Spleen (tissue), 11 donors: ENCODE measurements around the gene CFAP251. TPM values are rescaled to one million over a fixed set of nuclear protein-coding genes. Genes with fewer than 3 reads are reported as not detected.

ENCODE experiments used
- DNase-seq: peaks from one replicate; pipeline ENCODE4 v3.0.0-alpha.2; 2020
- H3K27ac ChIP-seq, 8 donors: fragments of 200-600 bp; sonication (generic) in 7 of 8; 1 replicate in 4 of 8; 2 replicates in 4 of 8; pipeline versions ENCODE4 v1.5.0 to v1.8.0; 2016 to 2021; ENCODE audit warnings: inconsistent platforms in 4 of 8, mild to moderate bottlenecking in 4 of 8, moderate library complexity in 1 of 8
- H3K27me3 ChIP-seq, 7 donors: fragments of 200-600 bp; sonication (generic) in 6 of 7; replicated peaks in 1 of 7; 1 replicate in 4 of 7; 2 replicates in 3 of 7; pipeline versions ENCODE4 v1.5.0 to v1.8.0; 2016 to 2021; ENCODE audit warnings: inconsistent platforms in 3 of 7, mild to moderate bottlenecking in 1 of 7
- H3K36me3 ChIP-seq, 6 donors: fragments of 200-600 bp; sonication (generic) in 5 of 6; 1 replicate in 4 of 6; 2 replicates in 2 of 6; pipeline versions ENCODE4 v1.5.0 to v1.8.0; 2016 to 2021; ENCODE audit warnings: inconsistent platforms in 2 of 6
- H3K4me1 ChIP-seq, 6 donors: fragments of 200-600 bp; sonication (generic) in 5 of 6; 1 replicate in 3 of 6; 2 replicates in 3 of 6; pipeline versions ENCODE4 v1.5.0 to v1.8.0; 2016 to 2021; ENCODE audit warnings: inconsistent platforms in 3 of 6
- H3K4me3 ChIP-seq, 8 donors: fragments of 200-600 bp; sonication (generic) in 7 of 8; 1 replicate in 4 of 8; 2 replicates in 4 of 8; pipeline versions ENCODE4 v1.5.0 to v1.8.0; 2016 to 2021; ENCODE audit warnings: inconsistent platforms in 4 of 8, mild to moderate bottlenecking in 4 of 8, moderate library complexity in 2 of 8
- H3K9me3 ChIP-seq, 8 donors: fragments of 200-600 bp; sonication (generic) in 7 of 8; 1 replicate in 4 of 8; 2 replicates in 4 of 8; pipeline versions ENCODE4 v1.5.0 to v1.8.0; 2016 to 2021; ENCODE audit warnings: inconsistent platforms in 4 of 8
- POLR2A ChIP-seq, 3 donors: fragments of 450-650 bp; IDR thresholded peaks; one replicate each; pipeline ENCODE4 v1.5.1; 2017; ENCODE audit warnings: antibody characterized with exemption in 3 of 3, mild to moderate bottlenecking in 1 of 3
- POLR2AphosphoS5 ChIP-seq, 3 donors: sonication (generic); formaldehyde crosslinking; IDR thresholded peaks; one replicate each; pipeline ENCODE4 v1.5.1; 2017; ENCODE audit warnings: antibody characterized with exemption in 3 of 3
- WGBS, 5 donors: extraction: QIAGEN DNeasy Blood & Tissue Kit in 3 of 5; methylation state at CpG; one replicate each; pipeline versions ENCODE4 v1.1.5 to v1.1.7; 2013 to 2018; 5-methylcytosine and 5-hydroxymethylcytosine counted together
- intact Hi-C: fragments of 100-400 bp; cut with DNase I; formaldehyde crosslinking; loops from one replicate; pipeline ENCODE4 v1.15.0; 2023; ENCODE audit warnings: low total_unique reads
- polyA plus RNA-seq, 3 donors: library from polyadenylated mRNA; stranded (reverse); fragments of 200-250 nt; gene quantifications; one replicate each; pipeline ENCODE4 v1.2.1, GENCODE V29; 2013
- total RNA-seq, 7 donors: library from RNA; depleted of rRNA in 3 of 7; stranded (reverse); fragments of >200 nt in 3 of 7; fragmentation: NEBNext Ultra II Directional in 4 of 7; extraction: Animal tissue kit (Norgen Biotek cat#: 25700) in 4 of 7; gene quantifications; one replicate each; pipeline versions ENCODE4 v1.1.0 to v1.2.1, GENCODE V29; 2016 to 2021
- TF ChIP-seq, protein P1 (sequence below), 11 experiments: fragments of 200-600 bp in 7 of 11; fragments of 450-650 bp in 4 of 11; sonication (generic) in 4 of 11; IDR thresholded peaks in 8 of 11; conservative IDR thresholded peaks in 3 of 11; 1 replicate in 7 of 11; 2 replicates in 4 of 11; pipeline versions ENCODE4 v1.4.0 to v1.8.0; 2016 to 2021; ENCODE audit warnings: antibody characterized with exemption in 11 of 11, inconsistent platforms in 4 of 11, mild to moderate bottlenecking in 1 of 11
- donor health status: healthy with polysubstance abuse.
- donor health status: DM: no; HTN: no; CAD: no; lungs with moderate emphysema.
- donor health status: DM: no; HTN: no; CAD: no.
- donor health status: Bipolar disorder and iron deficiency.
- donor health status: healthy.
- donor health status: DM: no; HTN: no; CAD: no.
- donor health status: DM: yes; HTN: yes; CAD: no.

Gene CFAP251
- total and polyA plus RNA-seq, 10 donors = 1.3 to 10.5 (median 3.6) TPM

DNA sequence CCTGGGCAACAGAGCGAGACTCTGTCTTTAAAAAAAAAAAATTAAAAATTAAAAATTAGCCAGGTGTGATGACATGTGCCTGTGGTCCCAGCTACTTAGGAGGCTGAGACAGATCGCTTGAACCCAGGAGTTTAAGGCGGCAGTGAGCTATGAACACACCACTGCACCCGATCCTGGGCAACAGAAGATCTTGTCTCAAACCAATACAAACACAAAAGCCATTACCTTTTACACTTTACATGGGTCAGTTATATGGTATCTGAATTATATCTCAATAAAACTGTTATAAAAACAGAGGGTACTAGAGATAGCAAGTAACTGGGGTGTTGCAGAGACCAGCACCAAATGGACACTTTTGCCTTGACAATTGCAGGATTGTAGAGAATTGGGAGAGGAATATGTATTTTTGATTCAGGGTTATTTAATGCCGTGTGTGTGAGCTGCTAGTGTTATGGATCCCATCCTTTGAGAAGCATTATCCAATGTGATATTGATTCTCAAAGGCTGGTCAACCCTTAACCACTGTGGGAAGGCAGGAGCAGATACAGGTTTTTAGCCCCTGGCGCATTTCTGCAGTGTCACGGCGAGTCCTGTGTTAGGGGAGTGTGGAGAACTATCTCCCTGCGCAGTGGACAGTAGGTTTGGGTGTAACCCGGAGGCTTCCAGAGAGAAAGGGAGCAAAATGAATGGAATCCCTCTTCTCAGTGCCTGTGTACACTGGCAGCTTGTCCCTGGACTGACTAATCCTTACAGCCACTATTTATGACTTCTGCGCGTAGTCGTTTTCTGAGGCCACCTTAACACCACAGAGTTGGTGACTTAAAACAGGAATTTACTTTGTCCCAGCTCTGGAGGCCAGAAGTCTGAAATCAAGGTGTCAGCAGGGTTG is 25.5 kb upstream of the CFAP251 start:
- no peaks in the 10 kb centered on the region for H3K27me3 ChIP-seq
- H3K9me3 ChIP-seq = no peaks in the 10 kb centered on the region
- peaks cover 3 to 78% (median 40%) of the 10 kb centered on the region in 6 donors for H3K36me3 ChIP-seq
- 89 to 95% (median 91%) methylated on average over 13 of the region's 13 CpGs for WGBS, 5 donors
- H3K4me3 ChIP-seq = no peak overlapping the region
- intact Hi-C loops = loop anchor here (10.0 kb wide), 1 partner anchor 188 kb away; no protein-coding TSS in a partner anchor
- TF ChIP-seq POLR2AphosphoS5 (IDR thresholded peaks at IDR 0.05) = no peak
- TF ChIP-seq, protein P1, sequence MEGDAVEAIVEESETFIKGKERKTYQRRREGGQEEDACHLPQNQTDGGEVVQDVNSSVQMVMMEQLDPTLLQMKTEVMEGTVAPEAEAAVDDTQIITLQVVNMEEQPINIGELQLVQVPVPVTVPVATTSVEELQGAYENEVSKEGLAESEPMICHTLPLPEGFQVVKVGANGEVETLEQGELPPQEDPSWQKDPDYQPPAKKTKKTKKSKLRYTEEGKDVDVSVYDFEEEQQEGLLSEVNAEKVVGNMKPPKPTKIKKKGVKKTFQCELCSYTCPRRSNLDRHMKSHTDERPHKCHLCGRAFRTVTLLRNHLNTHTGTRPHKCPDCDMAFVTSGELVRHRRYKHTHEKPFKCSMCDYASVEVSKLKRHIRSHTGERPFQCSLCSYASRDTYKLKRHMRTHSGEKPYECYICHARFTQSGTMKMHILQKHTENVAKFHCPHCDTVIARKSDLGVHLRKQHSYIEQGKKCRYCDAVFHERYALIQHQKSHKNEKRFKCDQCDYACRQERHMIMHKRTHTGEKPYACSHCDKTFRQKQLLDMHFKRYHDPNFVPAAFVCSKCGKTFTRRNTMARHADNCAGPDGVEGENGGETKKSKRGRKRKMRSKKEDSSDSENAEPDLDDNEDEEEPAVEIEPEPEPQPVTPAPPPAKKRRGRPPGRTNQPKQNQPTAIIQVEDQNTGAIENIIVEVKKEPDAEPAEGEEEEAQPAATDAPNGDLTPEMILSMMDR (IDR thresholded peaks at IDR 0.05 in 8 of 11, conservative IDR thresholded peaks at IDR 0.05 in 3 of 11) = no peak
- no peak for TF ChIP-seq POLR2A (IDR thresholded peaks at IDR 0.05)
- no peak for DNase-seq
- H3K4me1 ChIP-seq = peaks cover 14 to 58% (median 36%) of the 10 kb centered on the region in 6 donors
- H3K27ac ChIP-seq = no peak overlapping the region

DNA sequence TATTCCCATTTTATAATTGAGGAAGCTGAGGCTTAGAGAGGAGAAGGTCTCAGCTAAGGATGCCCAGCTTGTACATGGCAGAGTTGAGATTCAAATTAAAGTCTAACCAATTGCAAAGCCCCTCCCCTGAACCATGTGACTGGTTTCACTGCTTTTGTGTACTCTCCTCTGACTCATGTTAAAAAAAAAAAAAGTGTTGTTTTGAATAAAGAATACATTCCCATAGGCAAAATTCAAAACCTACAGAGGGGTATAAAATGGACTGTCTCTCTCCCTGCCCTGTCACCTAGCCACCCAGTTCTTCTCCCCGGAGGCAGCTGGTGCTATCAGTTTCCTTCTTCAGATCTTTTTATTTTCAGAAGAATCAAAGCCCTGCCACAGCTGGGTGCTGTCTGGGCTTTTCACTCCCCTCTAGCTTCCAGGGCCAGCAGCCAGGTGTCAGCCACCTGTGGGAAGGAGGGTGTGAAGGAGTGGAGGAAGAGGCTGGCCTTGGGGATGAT is 24.4 kb upstream of the CFAP251 start:
- 57 to 75% (median 63%) methylated on average over 1 of the region's 1 CpG for WGBS, 5 donors
- DNase-seq = no peak
- peaks cover 3 to 89% (median 47%) of the 10 kb centered on the region in 6 donors for H3K36me3 ChIP-seq

DNA sequence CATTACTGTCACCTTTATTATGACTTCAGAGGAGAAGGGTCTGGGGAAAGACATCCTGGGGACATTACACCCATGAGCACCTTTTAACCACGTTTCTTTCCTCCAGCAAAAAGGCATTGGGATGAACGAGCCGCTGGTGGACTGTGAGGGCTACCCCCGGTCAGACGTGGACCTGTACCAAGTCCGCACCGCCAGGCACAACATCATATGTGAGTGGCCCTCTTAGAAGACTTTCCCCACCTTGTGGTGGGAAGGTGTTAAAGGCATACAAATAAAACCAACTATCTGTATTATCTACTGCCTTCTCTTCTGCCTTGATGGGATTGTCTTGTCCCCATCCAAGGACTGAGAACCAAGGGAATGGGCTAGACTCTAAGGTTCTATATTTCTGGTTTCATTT is 23.8 kb upstream of the CFAP251 start:
- TF ChIP-seq POLR2AphosphoS5 (IDR thresholded peaks at IDR 0.05) (no peak), POLR2A (IDR thresholded peaks at IDR 0.05) (no peak)
- TF ChIP-seq, protein P1 (IDR thresholded peaks at IDR 0.05 in 8 of 11, conservative IDR thresholded peaks at IDR 0.05 in 3 of 11) = no peak
- Histone ChIP-seq H3K4me1 (peaks cover 11 to 45% (median 22%) of the 10 kb centered on the region in 6 donors), H3K36me3 (peaks cover 3 to 95% (median 53%) of the 10 kb centered on the region in 6 donors), H3K27ac (no peak overlapping the region), H3K27me3 (no peaks in the 10 kb centered on the region), H3K4me3 (no peak overlapping the region), H3K9me3 (no peaks in the 10 kb centered on the region)
- WGBS, 5 donors = 64 to 91% (median 84%) methylated on average over 7 of the region's 7 CpGs
- intact Hi-C loops = loop anchor here (10.0 kb wide), 1 partner anchor 190 kb away; no protein-coding TSS in a partner anchor
- DNase-seq = no peak

More for the DNA sequence above, 24.4 kb upstream of the CFAP251 start:
- Histone ChIP-seq H3K4me3 (no peak overlapping the region), H3K27me3 (no peaks in the 10 kb centered on the region), H3K27ac (no peak overlapping the region), H3K4me1 (peaks cover 14 to 51% (median 28%) of the 10 kb centered on the region in 6 donors), H3K9me3 (no peaks in the 10 kb centered on the region)
- intact Hi-C loops = loop anchor here (10.0 kb wide), 1 partner anchor 189 kb away; no protein-coding TSS in a partner anchor
- TF ChIP-seq POLR2AphosphoS5 (IDR thresholded peaks at IDR 0.05) = no peak
- TF ChIP-seq POLR2A (IDR thresholded peaks at IDR 0.05) = no peak

DNA sequence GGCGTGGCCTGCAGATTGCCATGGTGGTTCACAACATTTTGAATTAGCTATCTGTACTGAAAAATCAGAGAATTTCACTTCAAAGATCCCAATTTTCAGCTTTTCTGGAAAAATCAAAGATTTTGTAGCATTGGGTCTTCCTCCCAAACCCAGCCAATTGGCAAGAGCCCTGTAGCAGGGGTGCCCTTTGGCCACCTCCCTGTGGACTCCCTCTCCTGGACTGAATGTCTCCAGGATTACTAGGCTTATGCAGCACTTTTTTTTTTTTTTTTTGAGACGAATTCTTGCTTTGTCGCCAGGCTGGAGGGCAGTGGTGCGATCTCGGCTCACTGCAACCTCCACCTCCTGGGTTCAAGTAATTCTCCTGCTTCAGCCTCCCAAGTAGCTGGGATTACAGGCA is 20.1 kb upstream of the CFAP251 start:
- Histone ChIP-seq H3K36me3 (peaks cover 3 to 100% (median 83%) of the 10 kb centered on the region in 6 donors), H3K27ac (no peak overlapping the region), H3K9me3 (no peaks in the 10 kb centered on the region), H3K4me1 (peaks cover 0 to 13% (median 3%) of the 10 kb centered on the region in 6 donors), H3K27me3 (no peaks in the 10 kb centered on the region), H3K4me3 (no peak overlapping the region)
- TF ChIP-seq, protein P1 (IDR thresholded peaks at IDR 0.05 in 8 of 11, conservative IDR thresholded peaks at IDR 0.05 in 3 of 11) = no peak
- TF ChIP-seq POLR2AphosphoS5 (IDR thresholded peaks at IDR 0.05) (no peak), POLR2A (IDR thresholded peaks at IDR 0.05) (no peak)
- intact Hi-C loops = loop anchor here (10.0 kb wide), 1 partner anchor 193 kb away; no protein-coding TSS in a partner anchor
- 70 to 97% (median 87%) methylated on average over 5 of the region's 5 CpGs for WGBS, 5 donors
- DNase-seq = no peak
